NCI-H2107 treated with DMSO at 0.1 percent for 48 hours (cell line): ENCODE data around the gene PYCARD.

ENCODE experiments used
- DNase-seq: peaks from one replicate; lab custom pipeline; 2025; ENCODE audit not compliant: unreplicated experiment; lab: John Stamatoyannopoulos, UW

PYCARD gene

GRCh38 chr16:31167315-31167714 lies 35.2 kb downstream of the PYCARD start:
- no peak for DNase-seq

GRCh38 chr16:31157136-31157535 lies 45.4 kb downstream of the PYCARD start:
- no peak for DNase-seq
